ENCODE data around the gene SCFD1.
"Not testable (repeated sequence)": the region's sequence is repeated elsewhere in the genome, so short reads cannot be mapped to it uniquely, and the experiment has no call there.

Gene SCFD1

DNA sequence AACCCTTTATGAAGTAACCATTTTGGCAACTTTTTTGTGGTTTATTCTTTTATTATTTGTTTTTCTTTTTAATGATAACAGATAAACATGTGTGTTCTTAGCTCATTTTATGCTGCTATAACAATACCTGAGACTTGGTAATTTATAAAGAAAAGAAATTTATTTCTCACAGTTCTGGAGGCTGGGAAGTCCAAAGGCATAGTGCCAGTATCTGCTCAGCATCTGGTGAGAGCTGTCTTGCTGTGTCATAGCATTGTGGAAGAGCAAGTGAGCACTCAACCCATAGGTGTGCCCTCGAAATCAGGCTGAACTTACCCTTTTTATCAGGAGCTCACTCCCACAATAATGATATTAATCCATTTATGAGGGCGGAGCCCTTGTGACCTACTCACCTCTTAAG, 8.0 kb upstream of the SCFD1 start:
- no peak for DNase-seq

DNA sequence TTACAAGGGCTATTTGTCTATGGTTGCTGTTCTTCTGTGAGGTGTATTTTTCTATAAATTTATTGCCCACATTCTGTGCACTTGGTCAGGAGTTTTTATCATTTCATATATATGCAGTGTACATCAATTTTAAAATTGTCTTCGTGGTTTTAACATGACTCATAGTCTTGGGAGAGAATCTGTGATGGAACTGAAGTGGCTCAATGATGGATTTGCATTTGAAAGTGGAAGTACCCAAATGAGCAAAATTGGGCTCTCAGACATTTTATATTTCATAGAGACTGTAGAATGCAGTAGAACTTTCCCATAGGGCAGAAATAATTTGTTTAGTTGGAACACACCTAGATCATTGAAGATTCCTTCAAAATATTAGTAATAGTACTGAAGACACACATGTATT, 1.9 kb upstream of the SCFD1 start:
- no peak for DNase-seq

DNA sequence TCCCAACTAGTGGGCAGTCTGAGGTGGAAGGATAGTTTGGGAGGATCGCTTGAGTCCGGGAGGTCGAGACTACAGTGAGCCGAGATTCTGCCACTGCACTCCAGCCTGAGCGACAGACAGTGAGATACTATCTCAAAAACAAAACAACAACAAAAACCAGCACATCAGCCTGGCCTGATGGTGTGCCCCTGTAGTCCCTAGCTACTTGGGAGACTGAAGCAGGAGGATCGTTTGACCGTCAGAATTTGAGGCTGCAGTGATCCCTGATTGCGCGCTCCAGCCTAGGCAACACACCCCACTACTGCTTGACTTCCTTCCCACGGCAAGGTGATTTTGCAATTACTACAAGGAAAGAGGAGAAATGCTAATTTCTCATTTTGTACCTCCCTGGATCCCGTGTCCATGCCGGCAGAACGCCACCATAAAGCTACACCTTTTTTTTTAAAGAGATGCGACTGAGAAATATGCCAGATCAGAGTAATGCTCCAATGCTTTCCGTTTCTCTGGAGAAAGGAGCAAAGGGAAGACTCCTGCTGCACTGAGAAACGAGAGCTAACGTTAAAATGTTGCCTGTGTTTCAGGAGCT, 672 bp upstream of the SCFD1 start:
- DNase-seq, result no peak

DNA sequence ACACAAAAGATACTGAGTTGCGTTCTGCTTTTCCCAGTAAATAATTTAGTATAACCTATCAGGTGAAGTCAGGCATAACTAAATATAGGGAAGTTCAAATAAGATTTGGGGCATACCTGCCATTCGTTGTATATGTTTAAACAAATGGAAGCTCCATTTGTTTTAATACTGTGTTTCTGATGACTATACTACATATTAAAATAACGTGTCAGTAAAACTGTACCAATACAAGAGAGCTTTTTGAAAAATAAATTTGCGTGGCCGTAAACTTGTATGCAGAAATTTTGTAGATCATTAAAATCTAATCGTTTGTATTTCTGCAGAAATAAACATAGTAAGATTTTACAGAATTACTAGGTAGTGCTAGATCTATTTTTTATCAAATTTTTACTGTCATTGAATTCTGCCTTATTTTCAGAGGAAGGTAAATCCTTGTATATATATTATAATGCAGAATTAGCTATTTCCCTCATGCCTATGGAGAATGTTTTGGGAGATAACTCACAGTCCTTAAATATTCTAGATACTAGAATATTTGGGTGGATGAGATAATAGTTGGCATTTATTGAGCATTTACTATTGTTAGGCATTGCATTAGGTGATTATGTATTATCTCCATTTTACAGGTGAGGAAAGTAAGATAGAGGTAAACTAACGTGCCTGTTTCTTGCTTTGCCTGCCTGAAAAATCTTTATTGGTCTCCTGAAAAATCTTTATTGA, 1.5 kb downstream of the SCFD1 start:
- DNase-seq, result no peak

DNA sequence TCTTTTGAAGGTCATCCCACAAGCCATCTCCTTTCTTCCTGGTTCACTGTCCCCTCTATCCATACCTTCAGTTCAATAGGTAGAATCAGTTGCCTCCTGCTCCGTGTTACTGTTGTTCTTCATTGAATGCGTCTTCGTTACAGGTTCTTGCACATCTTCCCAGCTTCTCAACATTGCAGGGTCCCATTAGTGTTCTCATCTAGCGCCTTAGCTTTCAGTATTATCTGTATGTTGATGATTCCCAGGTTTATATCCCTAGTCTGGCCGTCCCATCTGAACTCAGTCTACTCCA, 2.0 kb downstream of the SCFD1 start:
- no peak for DNase-seq

DNA sequence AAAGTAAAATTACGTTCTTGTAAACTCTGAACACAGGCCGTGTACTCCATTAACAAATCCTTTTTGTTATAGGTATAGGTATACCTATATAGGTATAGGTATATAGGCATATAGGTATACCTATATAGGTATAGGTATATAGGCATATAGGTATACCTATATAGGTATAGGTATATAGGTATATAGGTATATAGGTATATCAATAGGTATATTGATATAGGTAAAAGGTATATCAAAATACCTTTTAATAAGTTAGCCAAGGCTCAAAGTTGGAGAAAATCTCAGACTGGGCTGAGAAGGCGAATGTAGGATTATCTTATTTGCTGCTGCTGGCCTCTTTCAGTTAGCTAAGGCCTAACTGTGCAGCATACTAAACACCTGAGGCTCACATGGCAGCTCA, 3.4 kb downstream of the SCFD1 start:
- DNase-seq, result no peak

DNA sequence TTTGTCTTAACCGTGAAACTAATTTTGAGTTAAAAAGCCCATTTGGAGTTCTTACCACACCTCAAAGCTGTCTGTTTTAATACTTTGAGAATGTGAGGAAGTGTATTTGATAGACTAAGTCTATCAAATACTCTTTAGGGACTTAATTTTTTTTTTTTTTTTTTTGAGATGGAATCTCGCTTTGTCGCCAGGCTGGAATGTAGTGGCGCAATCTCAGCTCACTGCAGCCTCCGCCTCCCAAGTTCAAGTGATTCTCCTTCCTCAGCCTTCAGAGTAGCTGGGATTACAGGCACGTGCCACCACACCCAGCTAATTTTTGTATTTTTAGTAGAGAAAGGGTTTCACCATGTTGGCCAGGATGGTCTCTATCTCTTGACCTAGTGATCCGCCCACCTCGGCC, 7.3 kb downstream of the SCFD1 start:
- not testable (repeated sequence) for DNase-seq

DNA sequence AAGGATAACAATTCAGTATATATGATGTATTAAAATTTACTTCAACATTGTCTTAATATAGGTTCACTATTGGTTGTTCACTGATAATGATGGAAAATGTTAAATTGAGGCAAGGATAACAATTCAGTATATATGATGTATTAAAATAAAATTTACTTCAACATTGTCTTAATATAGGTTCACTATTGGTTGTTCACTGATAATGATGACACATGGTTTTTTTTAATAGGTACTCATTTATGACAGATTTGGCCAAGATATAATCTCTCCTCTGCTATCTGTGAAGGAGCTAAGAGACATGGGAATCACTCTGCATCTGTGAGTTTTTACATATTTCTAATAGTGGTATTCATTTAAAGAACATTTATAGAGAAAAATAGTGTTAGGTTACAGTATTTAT, 8.1 kb downstream of the SCFD1 start:
- DNase-seq, result no peak

DNA sequence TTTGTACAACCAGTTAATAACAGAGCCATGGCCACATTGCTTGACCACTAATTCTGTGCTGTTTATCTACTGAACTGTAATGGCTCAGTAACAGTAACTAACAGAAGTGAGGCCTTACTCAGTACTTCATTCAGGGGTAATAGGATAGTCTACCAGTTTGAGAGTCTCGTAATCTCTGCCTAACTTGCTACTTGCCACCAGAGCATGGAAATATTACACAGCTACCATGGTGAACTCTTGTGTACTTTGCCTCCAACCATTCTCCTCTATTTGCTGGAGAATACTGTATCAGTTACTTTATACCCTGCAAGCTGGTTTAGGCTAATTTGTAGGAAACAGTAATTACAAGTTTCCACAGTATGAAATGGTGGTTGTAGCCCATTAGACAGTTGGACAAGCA, 10.6 kb downstream of the SCFD1 start:
- DNase-seq, result no peak

DNA sequence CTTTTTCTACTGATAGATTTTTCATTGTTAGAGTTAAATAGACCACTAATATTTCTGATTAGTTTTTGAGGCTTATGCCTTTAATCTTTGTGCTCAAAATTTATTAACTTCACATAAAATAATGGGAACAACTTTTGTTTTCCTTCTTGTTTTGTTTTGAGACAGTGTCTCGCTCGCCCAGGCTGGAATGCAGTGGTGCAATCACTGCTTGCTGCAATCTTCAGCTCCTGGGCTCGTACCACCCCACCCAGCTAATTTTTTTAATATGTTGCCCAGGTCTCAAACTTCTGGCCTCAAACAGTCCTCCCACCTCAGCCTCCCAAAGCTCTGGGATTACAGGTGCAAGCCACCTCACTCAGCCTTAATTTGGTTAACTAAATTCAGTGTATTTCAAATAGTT, 16.8 kb downstream of the SCFD1 start:
- DNase-seq, result no peak

DNA sequence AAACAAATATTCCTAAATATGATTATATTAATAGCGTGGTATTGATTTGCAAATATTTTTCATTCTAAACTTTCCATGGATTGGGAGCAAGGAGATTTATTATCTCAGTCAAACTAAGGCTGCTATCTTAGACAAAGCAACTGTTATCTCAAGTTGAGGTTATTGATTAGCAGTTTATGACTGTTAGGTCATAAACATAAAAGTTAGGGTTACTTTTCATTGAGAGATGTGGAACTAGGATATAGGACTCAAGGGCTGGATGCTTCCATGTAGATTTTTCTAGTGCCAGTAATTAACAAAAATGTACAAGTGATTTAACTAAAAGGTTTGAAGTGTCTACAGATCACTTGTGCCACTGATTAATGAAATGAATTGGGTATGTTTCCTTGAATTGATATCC, 19.1 kb downstream of the SCFD1 start:
- no peak for DNase-seq

DNA sequence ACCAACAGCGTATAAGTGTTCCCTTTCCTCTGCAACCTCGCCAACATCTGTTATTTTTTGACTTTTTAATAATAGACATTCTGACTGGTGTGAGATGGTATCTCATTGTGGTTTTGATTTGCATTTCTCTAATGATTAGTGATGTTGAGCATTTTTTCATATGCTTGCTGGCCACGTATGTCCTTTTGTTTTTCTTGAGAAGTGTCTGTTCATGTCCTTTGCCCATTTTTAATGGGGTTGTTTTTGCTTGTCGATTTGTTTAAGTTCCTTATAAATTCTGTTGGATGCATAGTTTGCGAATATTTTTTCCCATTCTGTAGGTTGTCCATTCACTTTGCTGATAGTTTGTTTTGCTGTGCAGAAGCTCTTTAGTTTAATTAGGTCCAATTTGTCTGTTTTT, 22.3 kb downstream of the SCFD1 start:
- not testable (repeated sequence) for DNase-seq

DNA sequence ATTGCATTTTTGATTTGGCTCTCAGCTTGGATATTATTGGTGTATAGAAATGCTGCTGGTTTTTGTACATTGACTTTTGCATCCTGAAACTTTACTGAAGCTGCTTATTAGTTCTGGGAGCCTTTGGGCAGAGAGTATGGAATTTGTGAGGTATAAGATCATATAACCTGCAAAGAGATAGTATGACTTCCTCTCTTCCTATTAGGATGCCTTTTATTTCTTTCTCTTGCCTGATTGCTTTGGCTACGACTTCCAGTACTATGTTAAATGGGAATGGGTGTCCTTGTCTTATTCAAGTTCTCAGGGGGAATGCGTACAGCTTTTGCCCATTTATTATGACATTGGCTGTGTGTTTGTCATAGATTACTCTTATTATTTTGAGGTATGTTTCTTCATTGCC, 23.5 kb downstream of the SCFD1 start:
- DNase-seq, result no peak

DNA sequence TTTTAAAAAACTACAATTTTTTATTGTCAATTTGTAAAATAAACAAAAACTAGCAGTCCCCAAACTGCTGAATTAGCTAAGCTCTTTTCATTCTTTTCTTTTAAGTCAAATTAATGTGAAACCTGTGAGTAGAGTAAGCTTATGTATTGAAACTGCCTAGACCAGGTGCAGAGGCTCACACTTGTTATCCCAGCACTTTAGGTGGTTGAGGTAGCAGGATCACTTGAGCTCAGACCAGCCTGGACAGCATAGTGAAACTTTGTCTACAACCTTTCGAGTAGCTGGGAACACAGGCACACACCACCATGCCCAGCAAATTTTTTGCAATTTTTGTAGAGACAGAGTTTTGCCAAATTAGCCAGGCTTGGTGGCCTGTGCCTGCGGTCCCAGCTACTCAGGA, 26.4 kb downstream of the SCFD1 start:
- no peak for DNase-seq

DNA sequence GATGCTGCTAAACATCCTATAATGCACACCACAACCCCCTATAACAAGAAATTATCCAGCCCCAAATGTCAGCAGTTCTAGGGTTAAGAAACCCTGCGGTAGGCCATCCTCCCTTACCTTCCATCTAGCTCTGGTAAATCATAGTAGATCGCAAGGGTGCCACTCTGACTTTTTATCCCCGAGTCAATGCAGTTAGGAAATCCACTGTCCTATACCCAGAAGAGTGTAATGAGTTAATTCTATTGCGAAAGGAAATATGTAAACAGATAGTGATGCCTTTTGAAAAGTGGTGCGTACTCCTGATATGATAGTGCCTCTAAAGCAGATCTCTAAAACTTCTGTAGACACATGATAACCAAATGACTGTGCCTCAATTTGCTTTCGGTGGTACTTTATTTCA, 29.8 kb downstream of the SCFD1 start:
- DNase-seq, result no peak

DNA sequence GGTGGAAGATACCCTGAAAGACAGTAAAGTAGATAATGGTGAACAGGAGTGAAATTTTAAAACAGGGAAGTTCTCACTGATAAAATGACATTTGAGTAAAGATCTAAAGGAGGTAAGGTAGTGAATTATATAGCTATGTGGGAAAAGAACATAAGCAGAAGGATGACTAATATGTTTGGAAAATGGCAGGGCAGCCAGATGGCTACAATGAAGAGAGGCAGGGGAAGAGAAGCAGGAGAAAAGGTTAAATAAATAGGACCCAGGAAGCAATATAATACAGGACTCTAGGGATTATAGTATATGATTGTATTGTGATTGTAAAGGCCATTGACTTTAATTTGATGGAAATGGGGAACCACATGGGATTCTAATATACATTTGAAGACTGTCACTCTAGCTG, 33.0 kb downstream of the SCFD1 start:
- no peak for DNase-seq

DNA sequence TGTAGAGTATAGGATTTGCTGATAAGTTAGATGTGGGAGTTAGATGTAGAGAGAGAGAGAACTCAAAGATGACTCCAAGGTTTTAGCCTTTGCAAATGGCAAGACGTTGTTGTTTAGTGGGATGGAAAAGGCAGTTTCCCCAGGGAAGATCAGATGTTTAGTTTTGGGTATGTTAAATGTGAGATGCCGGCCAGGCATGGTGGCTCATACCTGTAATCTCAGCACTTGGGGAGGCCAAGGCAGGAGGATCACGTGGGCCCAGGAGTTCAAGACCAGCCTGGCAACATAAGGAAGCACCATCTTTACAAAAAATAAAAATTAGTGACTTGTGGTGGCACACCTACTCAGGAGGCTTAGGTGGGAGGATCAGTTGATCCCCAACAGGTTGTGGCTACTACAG, 33.5 kb downstream of the SCFD1 start:
- DNase-seq, result no peak

DNA sequence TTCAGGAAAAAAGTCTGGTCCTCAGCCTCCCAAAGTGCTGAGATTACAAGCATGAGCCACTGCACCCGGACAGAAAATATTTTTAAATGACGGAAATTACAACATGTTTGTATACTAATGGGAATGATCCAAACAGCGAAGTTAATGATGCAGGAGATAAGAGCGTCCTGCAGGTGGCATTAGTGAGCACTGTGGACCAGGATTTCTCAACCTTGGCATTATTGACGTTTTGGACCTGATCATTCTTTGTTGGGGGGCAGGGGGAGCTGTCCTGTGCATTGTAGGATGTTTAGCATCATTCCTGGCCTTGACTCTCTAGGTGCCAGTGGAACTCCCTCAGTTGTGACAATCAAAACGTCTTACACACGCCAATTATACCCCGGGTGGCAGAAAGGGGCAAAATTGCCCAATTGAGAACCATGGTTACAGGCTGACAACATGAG, 34.1 kb downstream of the SCFD1 start:
- peak; percentile 1 for DNase-seq

DNA sequence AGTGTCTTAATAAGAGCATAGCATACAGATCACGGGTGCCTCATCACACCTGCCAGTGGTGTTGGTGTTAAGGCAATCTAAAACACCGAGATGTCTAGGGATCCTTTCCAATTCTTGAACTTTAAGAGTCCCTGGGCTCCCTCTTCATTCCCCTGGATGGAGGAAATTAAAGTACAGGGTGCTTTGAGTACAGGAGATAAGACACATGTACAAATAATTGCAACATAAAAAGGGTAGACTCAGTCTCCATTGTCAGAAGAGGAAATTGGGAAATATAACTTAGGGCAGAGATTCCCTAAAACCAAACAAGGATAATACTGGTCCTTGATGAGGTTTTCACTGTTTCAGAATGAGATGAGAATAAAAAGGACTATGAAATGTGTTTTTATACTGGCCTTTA, 34.9 kb downstream of the SCFD1 start:
- DNase-seq, result no peak

DNA sequence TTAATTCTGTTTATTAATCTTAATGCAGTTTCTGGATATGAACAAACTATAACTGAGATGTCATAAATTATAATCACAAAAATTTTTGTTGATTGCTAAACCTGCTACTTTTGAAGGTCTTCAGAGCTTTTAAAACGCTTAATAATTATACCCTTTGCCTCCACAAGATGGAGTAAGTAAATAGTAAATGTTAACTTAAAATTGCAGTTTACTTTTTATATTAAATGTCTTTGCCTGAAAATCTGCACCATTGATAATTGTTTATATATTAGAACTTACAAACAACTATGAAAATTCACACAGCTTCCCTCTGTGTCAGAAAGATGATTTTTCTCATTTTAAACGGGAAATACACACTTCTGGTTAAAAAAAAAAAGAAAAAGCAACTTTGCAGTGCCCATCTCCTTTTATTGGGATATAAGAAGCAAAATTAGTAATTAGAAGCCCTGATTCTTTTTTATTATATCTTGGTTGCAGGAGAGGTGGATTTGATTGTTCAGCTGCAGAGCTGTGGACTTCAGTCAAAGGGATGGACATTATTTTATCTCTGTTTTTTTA, 35.6 kb downstream of the SCFD1 start:
- no peak for DNase-seq

DNA sequence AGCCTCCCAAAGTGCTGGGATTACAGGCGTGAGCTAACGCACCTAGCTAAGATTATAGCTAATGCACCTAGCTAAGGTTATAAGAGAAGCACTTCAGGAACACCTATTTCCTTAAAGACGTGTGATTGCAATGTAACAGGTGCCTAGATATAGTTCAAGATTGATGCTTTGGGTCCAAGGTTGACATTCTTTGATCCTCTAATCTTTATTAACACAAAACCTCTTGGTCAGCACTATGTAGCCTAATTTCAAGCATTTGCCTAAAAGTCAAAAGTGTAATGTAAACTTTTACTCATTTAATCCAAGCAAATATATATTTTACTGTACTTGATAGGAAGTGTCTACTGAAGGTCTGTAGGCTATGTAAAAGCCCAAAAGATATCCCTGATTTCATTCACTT, 36.5 kb downstream of the SCFD1 start:
- no peak for DNase-seq

DNA sequence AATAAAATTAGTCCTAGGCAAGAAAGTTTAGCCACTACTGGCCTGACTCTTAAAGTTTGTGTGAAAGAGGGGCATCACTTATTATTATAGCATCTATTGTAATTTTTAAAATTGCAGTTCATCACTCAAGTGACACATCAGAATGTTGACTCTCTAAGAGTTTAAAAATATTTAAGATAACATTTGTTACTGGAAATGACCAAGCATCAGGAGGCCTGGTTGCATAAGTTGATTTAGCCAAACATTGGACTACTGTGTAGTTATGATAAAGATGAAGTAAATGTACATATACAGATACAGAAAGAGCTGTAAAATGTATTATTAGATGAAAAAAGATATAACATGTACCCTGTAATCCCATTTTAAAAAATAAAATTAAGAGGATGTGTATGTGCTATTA, 47.5 kb downstream of the SCFD1 start:
- DNase-seq, result no peak

DNA sequence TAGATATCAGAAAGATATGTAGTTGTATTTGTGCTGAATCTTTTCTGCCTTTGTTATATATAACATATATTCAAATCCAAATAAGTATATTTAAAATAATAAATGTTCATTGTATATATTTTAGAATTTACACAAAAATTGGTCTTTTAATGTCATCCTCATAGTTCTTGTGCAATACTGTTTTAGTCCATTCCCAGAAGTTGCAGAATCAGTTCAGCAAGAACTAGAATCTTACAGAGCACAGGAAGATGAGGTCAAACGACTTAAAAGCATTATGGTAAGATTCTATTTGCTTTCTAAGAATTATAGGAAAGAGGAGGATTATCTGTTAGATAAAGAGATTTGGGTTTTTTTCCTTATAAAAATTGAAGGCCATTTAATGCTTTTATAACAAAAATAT, 51.0 kb downstream of the SCFD1 start:
- DNase-seq, result no peak

DNA sequence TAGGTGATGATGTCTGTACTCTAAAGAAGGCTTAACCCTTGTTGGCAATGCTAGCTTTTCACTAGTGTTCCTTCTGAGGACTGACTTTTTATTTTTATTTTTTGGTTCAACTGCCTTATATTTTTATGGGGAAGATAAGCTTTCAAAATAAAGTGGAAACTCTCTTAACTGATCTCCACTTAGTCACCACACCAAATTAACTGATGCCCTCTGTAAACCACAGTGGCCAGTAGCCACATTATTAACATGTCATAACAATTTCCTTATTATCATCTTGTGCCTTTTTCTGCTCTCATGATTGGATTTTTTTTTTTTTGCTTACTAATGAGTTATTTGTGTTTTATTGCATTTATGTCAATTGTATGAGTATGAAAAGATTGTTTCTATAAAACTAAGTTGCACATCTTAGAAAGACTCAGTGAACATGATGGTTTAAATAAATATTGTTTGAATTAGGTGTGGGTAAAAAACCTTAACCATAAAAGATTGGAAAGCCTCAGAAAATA, 56.9 kb downstream of the SCFD1 start:
- no peak for DNase-seq

DNA sequence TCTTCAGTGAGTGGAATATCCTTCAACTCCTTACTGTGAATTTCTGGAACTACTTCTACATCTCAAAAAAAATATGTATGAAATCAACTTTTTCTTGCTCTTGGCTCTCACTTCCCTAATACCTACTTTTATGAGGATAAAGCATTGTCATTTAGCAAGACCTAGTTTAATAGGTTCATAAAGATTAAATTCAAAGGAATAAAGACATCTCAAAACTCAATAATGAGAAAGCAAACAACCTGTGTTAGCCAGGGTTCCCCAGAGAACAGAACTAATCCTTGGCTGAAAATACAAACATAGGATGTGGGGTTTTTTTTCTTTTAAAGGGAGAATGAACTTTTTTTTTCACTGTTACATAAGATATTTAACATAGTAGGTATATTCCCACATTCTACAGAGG, 57.9 kb downstream of the SCFD1 start:
- no peak for DNase-seq

Measured in NCI-H2029 treated with DMSO at 0.1 percent for 48 hours (cell line).